GM12873 (cell line): ENCODE results near the gene BNIP3.

ENCODE experiments used
- TF ChIP-seq, protein P1 (sequence below): IDR thresholded peaks from 2 replicates; pipeline ENCODE4 v1.5.1; 2012; ENCODE audit warnings: low read depth, mild to moderate bottlenecking, moderate library complexity, low read length, control low read depth; ENCODE audit not compliant: insufficient read depth; ENCODE audit errors: missing control alignments

BNIP3 gene

GRCh38 chr10:131975003-131975402 is 6.7 kb downstream of the BNIP3 start:
- TF ChIP-seq, protein P1, sequence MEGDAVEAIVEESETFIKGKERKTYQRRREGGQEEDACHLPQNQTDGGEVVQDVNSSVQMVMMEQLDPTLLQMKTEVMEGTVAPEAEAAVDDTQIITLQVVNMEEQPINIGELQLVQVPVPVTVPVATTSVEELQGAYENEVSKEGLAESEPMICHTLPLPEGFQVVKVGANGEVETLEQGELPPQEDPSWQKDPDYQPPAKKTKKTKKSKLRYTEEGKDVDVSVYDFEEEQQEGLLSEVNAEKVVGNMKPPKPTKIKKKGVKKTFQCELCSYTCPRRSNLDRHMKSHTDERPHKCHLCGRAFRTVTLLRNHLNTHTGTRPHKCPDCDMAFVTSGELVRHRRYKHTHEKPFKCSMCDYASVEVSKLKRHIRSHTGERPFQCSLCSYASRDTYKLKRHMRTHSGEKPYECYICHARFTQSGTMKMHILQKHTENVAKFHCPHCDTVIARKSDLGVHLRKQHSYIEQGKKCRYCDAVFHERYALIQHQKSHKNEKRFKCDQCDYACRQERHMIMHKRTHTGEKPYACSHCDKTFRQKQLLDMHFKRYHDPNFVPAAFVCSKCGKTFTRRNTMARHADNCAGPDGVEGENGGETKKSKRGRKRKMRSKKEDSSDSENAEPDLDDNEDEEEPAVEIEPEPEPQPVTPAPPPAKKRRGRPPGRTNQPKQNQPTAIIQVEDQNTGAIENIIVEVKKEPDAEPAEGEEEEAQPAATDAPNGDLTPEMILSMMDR, result no peak

- TF ChIP-seq, protein P1, result no peak
These were observed 7.5 kb downstream of the BNIP3 start for GRCh38 chr10:131974034-131974817.

DNA sequence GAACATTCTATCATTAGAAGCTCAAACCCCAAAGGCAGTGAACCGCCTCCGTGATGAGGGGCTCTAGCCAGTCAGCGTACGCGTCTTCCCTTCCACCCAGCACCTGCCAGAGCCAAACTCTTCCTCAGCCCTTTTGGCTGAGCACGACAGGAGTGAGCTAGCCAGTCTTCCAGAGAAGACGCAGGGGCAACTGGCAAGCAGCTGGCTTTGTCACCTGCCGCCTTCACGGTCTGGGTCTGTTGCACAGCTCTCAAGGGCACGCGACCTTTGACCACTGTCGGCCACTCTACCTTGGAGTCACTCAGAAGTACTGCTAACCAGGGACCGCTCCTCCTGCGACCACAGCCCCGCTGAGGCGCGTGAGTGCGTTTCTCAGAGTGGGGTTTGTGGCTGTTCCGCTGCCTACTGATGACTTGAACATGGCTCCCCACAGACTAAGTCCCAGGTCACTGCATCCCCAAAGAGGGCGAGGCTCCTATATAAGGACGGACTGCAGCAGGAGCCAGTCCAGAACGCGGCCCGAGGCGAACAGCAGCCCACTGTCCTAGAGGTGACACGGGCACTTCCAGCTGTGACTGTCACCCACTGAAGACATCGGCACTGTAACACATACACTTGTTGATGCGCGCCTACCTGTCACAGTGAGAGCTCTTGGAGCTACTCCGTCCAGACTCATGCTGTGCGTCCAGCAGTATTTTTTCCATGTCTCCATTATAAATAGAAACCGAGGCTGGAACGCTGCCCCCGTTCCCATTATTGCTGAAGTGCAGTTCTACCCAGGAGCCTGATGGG is 8.4 kb downstream of the BNIP3 start:
- TF ChIP-seq, protein P1, result no peak

DNA sequence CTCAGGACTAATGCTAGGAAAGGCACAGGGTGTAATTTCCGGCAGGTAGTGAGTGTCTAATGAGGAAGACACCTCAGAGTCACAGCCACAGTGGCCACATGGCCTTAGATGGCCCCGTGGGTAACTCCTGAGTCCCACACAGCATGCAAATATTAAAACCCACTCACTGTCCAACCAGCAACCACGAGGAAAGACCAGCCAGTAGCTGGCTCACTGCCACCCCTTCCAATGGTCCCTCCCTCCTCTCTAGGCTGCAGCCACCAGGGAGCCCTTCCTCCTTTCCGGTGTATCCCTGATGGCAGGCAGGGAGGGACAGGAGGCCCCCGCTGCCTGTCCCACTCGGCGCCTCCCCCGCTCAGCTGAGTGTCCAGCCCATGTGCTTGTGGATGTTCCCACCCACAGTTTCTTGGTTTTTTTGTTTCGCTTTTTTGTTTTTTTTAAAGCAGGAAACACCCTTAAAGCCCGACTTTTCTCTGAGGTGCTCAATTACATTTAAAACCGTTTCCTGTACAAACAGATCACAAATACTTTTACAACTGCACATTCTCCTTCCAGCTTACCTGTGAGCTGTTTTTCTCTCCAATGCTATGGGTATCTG is 9.2 kb downstream of the BNIP3 start:
- TF ChIP-seq, protein P1, result no peak

GRCh38 chr10:131971591-131971990 is 10.1 kb downstream of the BNIP3 start:
- TF ChIP-seq, protein P1, result no peak

- TF ChIP-seq, protein P1, result no peak
These were observed 10.8 kb downstream of the BNIP3 start for GRCh38 chr10:131970946-131971345.

DNA sequence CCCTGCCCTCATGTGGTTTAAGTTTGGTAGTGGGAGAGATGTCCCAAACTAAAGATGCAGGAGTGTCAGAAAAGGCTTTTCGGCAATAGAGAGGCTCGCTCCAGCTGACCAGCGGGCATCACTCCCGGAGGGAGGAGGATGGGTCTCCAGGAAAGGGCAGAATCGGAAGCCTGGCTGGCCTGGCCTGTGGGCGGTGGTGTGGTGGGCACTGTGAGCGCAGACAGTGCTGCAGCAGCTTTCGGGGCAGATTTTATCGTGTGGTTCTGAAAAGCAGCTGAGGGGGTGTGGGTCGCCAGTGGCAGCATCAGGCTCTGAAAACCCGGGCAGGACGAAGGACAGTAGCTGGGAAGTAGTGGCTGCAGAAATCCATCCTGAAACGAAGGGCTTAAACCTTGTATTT is 12.8 kb downstream of the BNIP3 start:
- TF ChIP-seq, protein P1, result no peak
